Measurements from ENCODE around the gene MAML2. TPM values are rescaled to one million over a fixed set of nuclear protein-coding genes. Genes with fewer than 3 reads are reported as not detected.

The MAML2 gene
- total and polyA plus RNA-seq, 2 of the 8 experiments (the other 6 are each of a cell fraction or from before 2014, with no cell fraction given): 3.8 to 6.6 TPM

DNA sequence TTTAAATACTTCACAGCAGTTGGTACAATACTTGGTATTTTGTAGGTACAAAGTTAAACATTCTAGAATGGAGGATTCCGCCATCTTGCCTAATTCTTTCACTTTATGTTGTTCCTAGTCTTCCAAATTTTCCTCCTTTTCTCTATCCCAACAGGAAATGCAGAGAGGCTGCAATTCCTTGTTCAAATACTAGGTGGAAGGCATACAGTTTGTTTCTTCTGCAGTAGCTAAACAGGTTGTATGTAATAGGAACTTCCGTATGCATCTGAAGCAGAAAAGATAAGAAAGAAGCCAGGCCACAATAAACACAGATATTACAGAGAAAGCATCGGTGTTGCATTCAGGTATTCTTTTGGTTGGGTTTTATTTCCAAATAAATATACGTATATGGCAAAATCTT, 232.7 kb downstream of the MAML2 start:
- no peak overlapping the region for H4K91ac ChIP-seq (replicated peaks; ENCODE audit: insufficient read length, low read length)
- no peak overlapping the region for H3K4me2 ChIP-seq (ENCODE audit: insufficient read depth in 1 of 2, low read depth in 2 of 2, low read length in 2 of 2)
- H3K23ac ChIP-seq (ENCODE audit: insufficient read length): no peak overlapping the region
- H2BK12ac ChIP-seq (ENCODE audit: low read depth, low read length): no peak overlapping the region
- H2BK20ac ChIP-seq (ENCODE audit: low read length): no peak overlapping the region
- H3K27me3 ChIP-seq (replicated peaks in 1 of 4; ENCODE audit: control insufficient read depth in 3 of 4, extremely low read depth in 1 of 4, insufficient read depth in 3 of 4, low read length in 3 of 4): no peaks in the 10 kb centered on the region
- no peak overlapping the region for H2BK120ac ChIP-seq (replicated peaks; ENCODE audit: low read depth, low read length)
- ChIA-PET POLR2A (ENCODE audit: partially characterized antibody) (no interaction called here), CTCF (ENCODE audit: partially characterized antibody) (interaction anchor here (0.6 to 3.8 kb wide), 7 partner anchors 12 to 284 kb away, joined by 3 to 19 read pairs (median 3); partner anchors contain the start of gene MAML2)
- no peaks in the 10 kb centered on the region for H3K36me3 ChIP-seq (ENCODE audit: control insufficient read depth in 2 of 4, insufficient read depth in 4 of 4, low read length in 3 of 4)
- H2AFZ ChIP-seq (ENCODE audit: low read length): no peak overlapping the region
- no peak overlapping the region for H3K27ac ChIP-seq (ENCODE audit: low read depth, low read length)
- no peaks in the 10 kb centered on the region for H4K20me1 ChIP-seq (replicated peaks in 1 of 2; ENCODE audit: control insufficient read depth in 1 of 2, insufficient read depth in 2 of 2, low read length in 2 of 2)
- no peak overlapping the region for H2BK5ac ChIP-seq (ENCODE audit: low read depth, low read length)
- no peak overlapping the region for H2BK15ac ChIP-seq (ENCODE audit: low read length)
- DNase-seq (ENCODE audit: low read depth in 1 of 2, low spot score in 2 of 2): no peak
- H3K23me2 ChIP-seq (ENCODE audit: low read depth, low read length): 0 out of 2 replicates have a peak, but pooled peaks cover 4% of the 10 kb centered on the region
- no peak overlapping the region for H4K8ac ChIP-seq (ENCODE audit: extremely low read depth, insufficient read depth, low read length)
- no peak overlapping the region for H3K18ac ChIP-seq (ENCODE audit: extremely low read depth, low read length)
- no peak overlapping the region for H2AK5ac ChIP-seq (ENCODE audit: low read depth, low read length)
- H3K14ac ChIP-seq (ENCODE audit: insufficient read length): no peak overlapping the region
- no peaks in the 10 kb centered on the region for H3K79me2 ChIP-seq (ENCODE audit: control insufficient read depth in 1 of 2, insufficient read depth in 2 of 2, low read length in 2 of 2)
- H3K4me1 ChIP-seq (replicated peaks in 1 of 4; ENCODE audit: control insufficient read depth in 3 of 4, insufficient read depth in 4 of 4, low read length in 3 of 4): peaks cover 0 to 3% (median 1%) of the 10 kb centered on the region in 4 experiments; a peak in 2 of 7 replicates
- H3K4me3 ChIP-seq (ENCODE audit: extremely low read depth in 1 of 4, insufficient read depth in 2 of 4, low read depth in 3 of 4, low read length in 4 of 4): no peak overlapping the region
- H3K9me3 ChIP-seq (ENCODE audit: insufficient read depth in 2 of 2, low read depth in 1 of 2, low read length in 1 of 2): no peaks in the 10 kb centered on the region
- no peak overlapping the region for H3K9ac ChIP-seq (replicated peaks in 1 of 4; ENCODE audit: extremely low read depth in 1 of 4, low read depth in 3 of 4, low read length in 3 of 4)
- FAIRE-seq: no peak
- no peak overlapping the region for H3K56ac ChIP-seq (replicated peaks; ENCODE audit: insufficient read length, low read depth, low read length)
- no peak overlapping the region for H4K5ac ChIP-seq (ENCODE audit: insufficient read length, low read depth, low read length)
- H3K4ac ChIP-seq (replicated peaks; ENCODE audit: insufficient read length, low read depth, low read length): no peak overlapping the region
- WGBS, 2 experiments (ENCODE audit: extremely low coverage in 1 of 2, insufficient coverage in 1 of 2, insufficient read length in 1 of 2, insufficient replicate concordance in 2 of 2, low coverage in 1 of 2, low lambda C conversion rate in 2 of 2, missing lambda C conversion rate in 1 of 2): 88% methylated on average over 4 of the region's 4 CpGs; no CpG with 5 or more reads in 1 of the 2 experiments
- no peaks in the 10 kb centered on the region for H3K79me1 ChIP-seq (ENCODE audit: low read depth, low read length)
- TF ChIP-seq, protein P1, sequence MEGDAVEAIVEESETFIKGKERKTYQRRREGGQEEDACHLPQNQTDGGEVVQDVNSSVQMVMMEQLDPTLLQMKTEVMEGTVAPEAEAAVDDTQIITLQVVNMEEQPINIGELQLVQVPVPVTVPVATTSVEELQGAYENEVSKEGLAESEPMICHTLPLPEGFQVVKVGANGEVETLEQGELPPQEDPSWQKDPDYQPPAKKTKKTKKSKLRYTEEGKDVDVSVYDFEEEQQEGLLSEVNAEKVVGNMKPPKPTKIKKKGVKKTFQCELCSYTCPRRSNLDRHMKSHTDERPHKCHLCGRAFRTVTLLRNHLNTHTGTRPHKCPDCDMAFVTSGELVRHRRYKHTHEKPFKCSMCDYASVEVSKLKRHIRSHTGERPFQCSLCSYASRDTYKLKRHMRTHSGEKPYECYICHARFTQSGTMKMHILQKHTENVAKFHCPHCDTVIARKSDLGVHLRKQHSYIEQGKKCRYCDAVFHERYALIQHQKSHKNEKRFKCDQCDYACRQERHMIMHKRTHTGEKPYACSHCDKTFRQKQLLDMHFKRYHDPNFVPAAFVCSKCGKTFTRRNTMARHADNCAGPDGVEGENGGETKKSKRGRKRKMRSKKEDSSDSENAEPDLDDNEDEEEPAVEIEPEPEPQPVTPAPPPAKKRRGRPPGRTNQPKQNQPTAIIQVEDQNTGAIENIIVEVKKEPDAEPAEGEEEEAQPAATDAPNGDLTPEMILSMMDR (IDR thresholded peaks at IDR 0.05; ENCODE audit: control extremely low read depth in 1 of 3, insufficient read depth in 1 of 3, low read depth in 1 of 3, low read length in 3 of 3): peak in 1 of 3 experiments; percentile 12; a peak in 1 of 4 replicates
- TF ChIP-seq SAP30 (IDR thresholded peaks at IDR 0.05; ENCODE audit: insufficient read depth, insufficient replicate concordance, low read length) (no peak), SP1 (IDR thresholded peaks at IDR 0.05; ENCODE audit: low read depth, low read length) (no peak), RXRA (IDR thresholded peaks at IDR 0.05; ENCODE audit: insufficient read depth, low read depth, low read length) (no peak), NRF1 (IDR thresholded peaks at IDR 0.05; ENCODE audit: low read depth, low read length) (no peak), RAD21 (IDR thresholded peaks at IDR 0.05 in 1 of 2, conservative IDR thresholded peaks at IDR 0.05 in 1 of 2; ENCODE audit: low read depth in 2 of 2, low read length in 2 of 2) (peak in 1 of 2 experiments; percentile 18; a peak in 2 of 4 replicates), MAX (IDR thresholded peaks at IDR 0.05) (no peak), SP4 (IDR thresholded peaks at IDR 0.05; ENCODE audit: low read length) (no peak), KDM5A (IDR thresholded peaks at IDR 0.05; ENCODE audit: low read length) (no peak), POLR2A (IDR thresholded peaks at IDR 0.05; ENCODE audit: control extremely low read depth in 1 of 2, low read depth in 2 of 2, low read length in 2 of 2) (no peak)
- TF ChIP-seq, protein P2, sequence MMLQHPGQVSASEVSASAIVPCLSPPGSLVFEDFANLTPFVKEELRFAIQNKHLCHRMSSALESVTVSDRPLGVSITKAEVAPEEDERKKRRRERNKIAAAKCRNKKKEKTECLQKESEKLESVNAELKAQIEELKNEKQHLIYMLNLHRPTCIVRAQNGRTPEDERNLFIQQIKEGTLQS (IDR thresholded peaks at IDR 0.05; ENCODE audit: insufficient read depth, low read depth, low read length): no peak
